T-helper 2 cell treated with Interferon-gamma antibody and Interleukin-4, amounts not matched to agents 5 μg/mL and 100 μg/mL, for 36 hours (primary cell): ENCODE results near the gene L3HYPDH.
"Not testable (repeated sequence)": the region's sequence is repeated elsewhere in the genome, so short reads cannot be mapped to it uniquely, and the experiment has no call there.

Experiments used
- DNase-seq: peaks from one replicate; pipeline ENCODE4 v3.0.0; 2021; ENCODE audit warnings: low spot score
- H3K27ac Mint-ChIP-seq: one replicate; pipeline ENCODE4 v1.8.0; 2021; ENCODE audit warnings: mild to moderate bottlenecking, mixed read lengths
- H3K27me3 Mint-ChIP-seq: one replicate; pipeline ENCODE4 v1.8.0; 2021; ENCODE audit warnings: low read depth, mixed read lengths
- H3K36me3 Mint-ChIP-seq: one replicate; pipeline ENCODE4 v1.8.0; 2021; ENCODE audit warnings: low read depth, mixed read lengths
- H3K4me1 Mint-ChIP-seq: one replicate; pipeline ENCODE4 v1.8.0; 2021; ENCODE audit warnings: low read depth, mixed read lengths
- H3K4me3 Mint-ChIP-seq: one replicate; pipeline ENCODE4 v1.8.0; 2022; ENCODE audit warnings: mild to moderate bottlenecking, moderate library complexity, mixed read lengths
- H3K9me3 Mint-ChIP-seq: one replicate; pipeline ENCODE4 v1.8.0; 2021; ENCODE audit warnings: mixed read lengths

L3HYPDH gene

GRCh38 chr14:59463787-59464485 lies 20.3 kb downstream of the L3HYPDH start:
- DNase-seq, result peak; percentile 26
- Mint-ChIP-seq H3K4me1 (peaks cover 6% of the 10 kb centered on the region), H3K27ac (peak overlapping the region; percentile 60), H3K4me3 (peak overlapping the region; percentile 85), H3K9me3 (no peaks in the 10 kb centered on the region), H3K36me3 (peaks cover 2% of the 10 kb centered on the region), H3K27me3 (peaks cover 10% of the 10 kb centered on the region)

- Mint-ChIP-seq H3K36me3 (peaks cover 7% of the 10 kb centered on the region), H3K4me3 (no peak overlapping the region), H3K27me3 (peaks cover 10% of the 10 kb centered on the region), H3K27ac (no peak overlapping the region), H3K4me1 (peaks cover 6% of the 10 kb centered on the region), H3K9me3 (no peaks in the 10 kb centered on the region)
- DNase-seq, result no peak
Measured at GRCh38 chr14:59461891-59462290, 22.3 kb downstream of the L3HYPDH start.

GRCh38 chr14:59460378-59460777 lies 23.8 kb downstream of the L3HYPDH start:
- H3K27ac Mint-ChIP-seq, result no peak overlapping the region
- H3K4me1 Mint-ChIP-seq, result peaks cover 4% of the 10 kb centered on the region
- H3K27me3 Mint-ChIP-seq, result peaks cover 5% of the 10 kb centered on the region
- peaks cover 10% of the 10 kb centered on the region for H3K36me3 Mint-ChIP-seq
- DNase-seq, result no peak
- H3K4me3 Mint-ChIP-seq, result no peak overlapping the region
- H3K9me3 Mint-ChIP-seq, result no peaks in the 10 kb centered on the region

GRCh38 chr14:59458486-59458885 lies 25.7 kb downstream of the L3HYPDH start:
- no peak for DNase-seq
- H3K4me1 Mint-ChIP-seq, result no peaks in the 10 kb centered on the region
- H3K27me3 Mint-ChIP-seq, result peaks cover 2% of the 10 kb centered on the region
- H3K9me3 Mint-ChIP-seq, result no peaks in the 10 kb centered on the region
- no peak overlapping the region for H3K4me3 Mint-ChIP-seq
- H3K36me3 Mint-ChIP-seq, result peaks cover 10% of the 10 kb centered on the region
- no peak overlapping the region for H3K27ac Mint-ChIP-seq

- no peak overlapping the region for H3K4me3 Mint-ChIP-seq
Measured at GRCh38 chr14:59455411-59455810, 28.8 kb downstream of the L3HYPDH start.

GRCh38 chr14:59454139-59454538 lies 30.1 kb downstream of the L3HYPDH start:
- Mint-ChIP-seq H3K4me1 (no peaks in the 10 kb centered on the region), H3K4me3 (no peak overlapping the region), H3K36me3 (peaks cover 8% of the 10 kb centered on the region), H3K27me3 (no peaks in the 10 kb centered on the region), H3K9me3 (no peaks in the 10 kb centered on the region), H3K27ac (no peak overlapping the region)
- DNase-seq, result no peak

More at GRCh38 chr14:59455411-59455810, 28.8 kb downstream of the L3HYPDH start:
- no peaks in the 10 kb centered on the region for H3K9me3 Mint-ChIP-seq
- peaks cover 8% of the 10 kb centered on the region for H3K36me3 Mint-ChIP-seq
- DNase-seq, result no peak
- H3K4me1 Mint-ChIP-seq, result no peaks in the 10 kb centered on the region
- peaks cover 2% of the 10 kb centered on the region for H3K27me3 Mint-ChIP-seq
- no peak overlapping the region for H3K27ac Mint-ChIP-seq

GRCh38 chr14:59451849-59452248 lies 32.4 kb downstream of the L3HYPDH start:
- no peaks in the 10 kb centered on the region for H3K9me3 Mint-ChIP-seq
- DNase-seq, result no peak
- H3K27me3 Mint-ChIP-seq, result no peaks in the 10 kb centered on the region
- H3K4me1 Mint-ChIP-seq, result no peaks in the 10 kb centered on the region
- H3K4me3 Mint-ChIP-seq, result no peak overlapping the region
- no peak overlapping the region for H3K27ac Mint-ChIP-seq
- peaks cover 2% of the 10 kb centered on the region for H3K36me3 Mint-ChIP-seq

- Mint-ChIP-seq H3K4me1 (no peaks in the 10 kb centered on the region), H3K27me3 (no peaks in the 10 kb centered on the region), H3K36me3 (no peaks in the 10 kb centered on the region), H3K9me3 (no peaks in the 10 kb centered on the region), H3K4me3 (no peak overlapping the region), H3K27ac (no peak overlapping the region)
- DNase-seq, result no peak
Measured at GRCh38 chr14:59450716-59451115, 33.5 kb downstream of the L3HYPDH start.

- H3K9me3 Mint-ChIP-seq, H3K27me3 Mint-ChIP-seq, H3K4me1 Mint-ChIP-seq, H3K36me3 Mint-ChIP-seq, H3K4me3 Mint-ChIP-seq, DNase-seq, H3K27ac Mint-ChIP-seq: not testable (repeated sequence)
Measured at GRCh38 chr14:59448673-59449072, 35.5 kb downstream of the L3HYPDH start.

GRCh38 chr14:59439256-59439965 lies 44.8 kb downstream of the L3HYPDH start:
- Mint-ChIP-seq H3K27me3 (peaks cover 3% of the 10 kb centered on the region), H3K36me3 (no peaks in the 10 kb centered on the region), H3K27ac (no peak overlapping the region), H3K4me1 (no peaks in the 10 kb centered on the region), H3K4me3 (no peak overlapping the region), H3K9me3 (no peaks in the 10 kb centered on the region)
- DNase-seq, result no peak

GRCh38 chr14:59438195-59438647 lies 46.0 kb downstream of the L3HYPDH start:
- Mint-ChIP-seq H3K27ac (no peak overlapping the region), H3K9me3 (no peaks in the 10 kb centered on the region), H3K27me3 (peaks cover 3% of the 10 kb centered on the region), H3K36me3 (no peaks in the 10 kb centered on the region), H3K4me3 (no peak overlapping the region), H3K4me1 (no peaks in the 10 kb centered on the region)
- no peak for DNase-seq

- Mint-ChIP-seq H3K4me3 (no peak overlapping the region), H3K4me1 (no peaks in the 10 kb centered on the region), H3K9me3 (no peaks in the 10 kb centered on the region), H3K27me3 (no peaks in the 10 kb centered on the region), H3K27ac (no peak overlapping the region), H3K36me3 (no peaks in the 10 kb centered on the region)
- no peak for DNase-seq
Measured at GRCh38 chr14:59435987-59436386, 48.2 kb downstream of the L3HYPDH start.

GRCh38 chr14:59435101-59435500 lies 49.1 kb downstream of the L3HYPDH start:
- H3K4me1 Mint-ChIP-seq, result no peaks in the 10 kb centered on the region
- DNase-seq, result no peak
- H3K9me3 Mint-ChIP-seq, result no peaks in the 10 kb centered on the region
- H3K4me3 Mint-ChIP-seq, result no peak overlapping the region
- no peaks in the 10 kb centered on the region for H3K27me3 Mint-ChIP-seq
- H3K36me3 Mint-ChIP-seq, result no peaks in the 10 kb centered on the region
- no peak overlapping the region for H3K27ac Mint-ChIP-seq

GRCh38 chr14:59429790-59430189 lies 54.4 kb downstream of the L3HYPDH start:
- Mint-ChIP-seq H3K27me3 (peaks cover 2% of the 10 kb centered on the region), H3K4me1 (peaks cover 6% of the 10 kb centered on the region), H3K36me3 (no peaks in the 10 kb centered on the region), H3K4me3 (no peak overlapping the region), H3K27ac (no peak overlapping the region), H3K9me3 (no peaks in the 10 kb centered on the region)
- no peak for DNase-seq
